Erythroblast (primary cell): Measurements from ENCODE around the gene SLC35F3.

Experiments
- GATA1 ChIP-seq: IDR thresholded peaks from 2 replicates; pipeline ENCODE4 v1.6.1; 2011; ENCODE audit warnings: low read depth, mild to moderate bottlenecking, control low read depth, low read length, moderate library complexity
- POLR2A ChIP-seq: IDR thresholded peaks from 2 replicates; pipeline ENCODE4 v1.6.1; 2011; ENCODE audit warnings: mild to moderate bottlenecking, low read length

- TF ChIP-seq POLR2A, result no peak
- TF ChIP-seq GATA1, result no peak
These were observed 335.0 kb downstream of the SLC35F3 start for GRCh38 chr1:234239515-234239914.
